ENCODE measurements around the gene AGPAT3.

AGPAT3 gene

GRCh38 chr21:43974791-43975468 lies 109.9 kb downstream of the AGPAT3 start:
- DNase-seq (ENCODE audit: low read depth in 2 of 2), result no peak

- peak; percentile 68 to 79 for DNase-seq (ENCODE audit: low read depth in 2 of 2)
These were observed 110.6 kb downstream of the AGPAT3 start for GRCh38 chr21:43975469-43976098.

GRCh38 chr21:43976661-43977060 lies 111.6 kb downstream of the AGPAT3 start:
- DNase-seq (ENCODE audit: low read depth in 2 of 2), result no peak

DNA sequence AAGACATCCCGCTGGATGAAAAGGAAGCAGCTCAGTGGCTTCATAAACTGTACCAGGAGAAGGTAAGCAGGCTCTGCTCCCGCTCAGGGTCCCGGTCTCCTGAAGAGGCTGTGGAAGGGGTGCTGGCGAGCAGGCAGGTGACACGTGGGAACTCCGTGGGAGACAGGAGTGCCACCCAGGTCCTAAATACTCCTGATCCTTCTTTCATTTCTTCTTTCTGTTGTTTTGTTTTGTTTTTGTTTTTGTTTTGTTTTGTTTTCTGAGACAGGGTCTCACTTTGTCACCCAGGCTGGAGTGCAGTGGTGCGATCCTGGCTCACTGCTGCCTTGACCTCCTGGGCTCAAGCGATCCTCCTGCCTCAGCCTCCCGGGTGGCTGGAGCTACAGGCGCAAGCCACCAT lies 113.0 kb downstream of the AGPAT3 start:
- DNase-seq (ENCODE audit: low read depth in 2 of 2), result no peak

DNA sequence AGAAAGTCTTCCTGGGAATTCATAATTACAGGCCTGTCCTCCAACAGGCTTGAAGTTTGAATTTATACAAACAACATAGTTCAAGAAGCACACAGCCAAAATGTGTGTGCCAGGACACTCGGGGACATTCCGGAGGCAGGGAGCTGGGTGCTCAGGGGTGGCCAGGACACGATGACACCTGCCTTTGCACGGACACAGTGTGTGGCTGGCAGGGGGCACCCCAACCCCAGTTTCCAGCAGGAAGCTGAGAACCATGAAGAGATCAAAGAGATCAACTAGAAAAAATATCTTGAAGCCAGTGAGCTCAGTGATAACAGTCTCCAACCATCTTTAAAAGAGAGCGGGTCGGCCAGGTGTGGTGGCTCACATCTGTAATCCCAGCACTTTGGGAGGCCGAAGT lies 114.6 kb downstream of the AGPAT3 start:
- DNase-seq (ENCODE audit: low read depth in 2 of 2), result no peak

- no peak for DNase-seq (ENCODE audit: low read depth in 2 of 2)
These were observed 116.3 kb downstream of the AGPAT3 start for GRCh38 chr21:43981151-43981870.

DNA sequence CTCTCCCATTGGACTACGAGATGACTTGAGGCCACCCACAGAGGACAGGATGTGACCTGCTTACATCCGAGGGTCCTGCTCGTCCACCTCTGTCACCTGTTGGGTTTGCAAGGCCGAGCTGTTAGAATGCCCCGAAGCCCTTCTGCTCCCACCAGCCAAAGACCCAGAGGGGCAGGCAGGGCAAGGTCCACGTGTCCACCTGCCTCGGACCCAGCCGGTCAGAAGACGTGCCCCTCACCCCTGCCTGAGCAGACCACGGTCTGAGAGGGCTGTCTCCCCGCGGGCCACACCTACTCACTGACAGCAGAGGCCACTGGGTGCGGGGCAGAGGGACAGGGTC lies 116.8 kb downstream of the AGPAT3 start:
- DNase-seq (ENCODE audit: low read depth in 2 of 2), result no peak

- no peak for DNase-seq (ENCODE audit: low read depth in 2 of 2)
These were observed 117.6 kb downstream of the AGPAT3 start for GRCh38 chr21:43982489-43983078.

GRCh38 chr21:43983390-43983789 lies 118.4 kb downstream of the AGPAT3 start:
- no peak for DNase-seq (ENCODE audit: low read depth in 2 of 2)

GRCh38 chr21:43983860-43984420 lies 118.9 kb downstream of the AGPAT3 start:
- no peak for DNase-seq (ENCODE audit: low read depth in 2 of 2)

DNA sequence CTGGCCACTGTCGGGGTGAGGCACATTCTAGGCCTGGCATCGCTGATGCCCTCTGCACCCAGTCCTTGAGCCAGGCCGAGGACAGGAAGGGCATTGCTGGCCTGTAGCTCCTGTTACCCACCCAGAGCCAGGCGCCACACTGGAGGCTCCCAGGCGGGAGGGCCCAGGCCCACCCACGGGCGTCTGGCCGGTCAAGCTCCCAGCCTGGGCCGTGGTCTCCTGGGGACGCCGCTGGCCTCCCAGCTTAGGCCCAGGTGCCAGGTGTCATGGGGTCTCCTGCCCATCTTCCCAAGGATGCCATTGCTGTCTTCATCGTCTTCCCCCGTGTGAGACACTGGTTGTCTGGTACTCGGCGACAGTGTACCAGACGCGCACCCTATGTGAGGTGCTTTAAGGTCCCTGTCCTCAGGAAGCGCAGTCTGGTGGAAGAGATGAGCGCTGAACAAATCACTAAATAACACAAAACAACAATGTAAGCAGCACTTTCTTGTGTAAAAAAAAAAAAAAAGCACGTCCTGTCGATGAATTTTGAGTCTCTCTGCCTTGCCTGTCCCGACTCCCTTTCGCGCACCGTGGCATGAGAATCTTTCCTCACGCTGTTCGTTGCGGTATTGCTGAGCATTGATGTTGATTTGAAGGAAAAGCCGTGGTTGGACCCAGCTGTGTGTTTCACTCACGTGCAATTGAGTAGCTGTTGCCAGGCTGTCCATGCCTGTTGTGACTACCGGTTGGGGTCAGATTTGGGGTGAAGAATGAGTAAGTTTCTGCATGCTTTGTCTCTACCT lies 120.1 kb downstream of the AGPAT3 start:
- DNase-seq (ENCODE audit: low read depth in 2 of 2), result no peak

DNA sequence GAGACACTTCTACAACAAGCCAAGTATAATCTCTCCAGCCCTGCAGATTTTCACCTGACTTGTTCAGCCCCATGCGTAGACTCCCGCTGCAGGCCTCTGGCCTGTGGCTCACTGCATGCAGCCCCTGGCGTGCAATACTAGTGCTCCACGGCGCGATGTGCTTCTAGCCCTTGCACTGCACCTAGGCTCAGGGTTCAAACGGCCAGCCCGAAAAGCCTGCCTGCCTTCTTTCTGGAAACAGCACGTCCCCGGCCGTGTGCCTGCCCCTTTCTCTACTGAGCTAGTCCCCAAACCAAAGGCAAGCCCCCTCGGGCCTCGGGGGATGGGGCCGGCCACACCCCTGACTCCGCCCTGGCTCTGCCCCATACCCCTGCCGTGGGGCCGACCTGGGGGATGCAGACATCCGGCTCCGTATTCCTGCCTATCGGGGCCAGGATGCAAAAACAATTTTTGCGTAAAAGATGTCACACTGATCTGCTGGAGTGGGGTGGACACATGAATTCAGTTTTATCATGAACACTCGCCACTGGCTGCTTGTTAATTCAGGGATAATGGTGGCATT lies 120.7 kb downstream of the AGPAT3 start:
- DNase-seq (ENCODE audit: low read depth in 2 of 2), result no peak

DNA sequence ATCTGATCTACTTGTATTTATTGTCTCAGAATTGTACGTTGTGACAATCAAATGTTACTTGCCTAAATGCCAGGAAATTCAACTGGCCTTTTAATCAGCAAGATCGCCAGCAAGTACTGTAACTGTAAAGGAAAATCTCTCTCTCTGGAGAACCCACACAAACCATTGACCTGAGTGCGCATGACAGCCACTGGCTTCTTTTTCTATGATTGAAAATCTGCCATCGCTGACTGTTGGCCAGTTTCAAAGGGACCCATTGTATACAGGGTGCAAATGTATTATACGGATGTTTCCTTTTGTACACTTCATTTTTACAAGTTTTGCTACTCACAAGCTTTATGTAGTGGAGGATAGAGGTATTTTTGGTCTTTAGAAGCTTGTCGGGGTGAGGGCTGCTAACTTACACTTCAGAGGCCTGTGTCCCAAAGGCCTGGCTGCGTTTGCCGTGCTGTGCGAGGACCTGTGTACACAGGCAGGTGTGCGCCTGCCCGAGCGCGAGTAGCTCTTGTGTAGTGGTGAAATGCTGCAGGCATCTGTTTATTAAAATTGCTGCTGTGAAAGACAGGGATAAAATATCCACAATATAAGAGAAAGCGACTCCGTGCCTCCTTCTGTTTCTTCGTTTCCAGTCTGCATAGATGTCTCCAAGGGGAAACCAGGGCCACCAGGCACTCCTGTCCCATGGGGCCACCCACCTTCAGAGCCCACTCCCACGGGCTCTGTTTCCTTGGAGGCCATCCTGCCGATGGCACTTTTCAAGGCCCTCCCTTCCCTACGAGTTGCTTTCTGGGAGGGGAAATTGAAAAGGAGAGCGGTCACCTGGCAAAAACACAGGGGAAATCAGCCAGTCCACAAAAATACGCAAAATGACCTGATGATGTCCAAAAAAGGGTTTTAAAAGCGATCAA lies 121.8 kb downstream of the AGPAT3 start:
- no peak for DNase-seq (ENCODE audit: low read depth in 2 of 2)

DNA sequence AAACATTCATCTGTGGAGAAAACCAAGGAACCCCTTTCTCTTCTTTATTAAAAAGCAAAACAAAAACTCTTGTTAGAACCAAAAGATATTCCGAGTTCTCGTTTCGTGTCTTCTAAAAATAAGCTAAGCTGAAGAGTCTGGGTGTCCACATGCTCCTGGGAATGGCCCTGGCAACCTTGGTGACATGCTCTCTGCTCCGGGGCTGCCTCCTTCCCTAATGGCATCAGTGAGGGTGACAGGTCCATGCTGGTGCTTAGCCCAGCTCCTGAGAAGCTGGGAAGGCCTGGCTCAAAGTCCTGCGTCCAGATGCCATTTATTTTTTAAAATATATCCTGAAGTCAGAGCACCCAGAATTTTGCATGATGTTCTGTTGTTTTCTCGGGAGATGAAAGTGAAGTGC lies 122.5 kb downstream of the AGPAT3 start:
- no peak for DNase-seq (ENCODE audit: low read depth in 2 of 2)

DNA sequence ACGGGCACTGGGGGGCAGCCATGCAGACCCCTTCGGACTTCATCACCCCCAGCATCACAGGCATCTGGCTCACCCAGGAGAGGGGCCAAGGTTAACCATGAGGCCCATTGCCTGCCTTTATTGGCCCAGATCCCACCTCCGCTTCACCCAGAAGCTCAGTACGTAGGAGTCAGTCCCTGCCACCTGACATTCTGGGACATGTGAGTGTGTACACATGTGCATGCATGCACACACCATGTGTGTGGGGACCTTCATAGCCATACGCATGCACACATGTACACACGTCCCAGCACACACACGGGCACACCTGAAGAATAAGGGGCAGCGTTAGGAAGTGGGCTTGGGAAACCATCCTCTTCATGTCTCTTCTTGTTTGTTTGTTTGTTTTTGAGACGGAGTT lies 123.0 kb downstream of the AGPAT3 start:
- DNase-seq (ENCODE audit: low read depth in 2 of 2), result no peak

GRCh38 chr21:43988506-43989230 lies 123.6 kb downstream of the AGPAT3 start:
- DNase-seq (ENCODE audit: low read depth in 2 of 2), result no peak

DNA sequence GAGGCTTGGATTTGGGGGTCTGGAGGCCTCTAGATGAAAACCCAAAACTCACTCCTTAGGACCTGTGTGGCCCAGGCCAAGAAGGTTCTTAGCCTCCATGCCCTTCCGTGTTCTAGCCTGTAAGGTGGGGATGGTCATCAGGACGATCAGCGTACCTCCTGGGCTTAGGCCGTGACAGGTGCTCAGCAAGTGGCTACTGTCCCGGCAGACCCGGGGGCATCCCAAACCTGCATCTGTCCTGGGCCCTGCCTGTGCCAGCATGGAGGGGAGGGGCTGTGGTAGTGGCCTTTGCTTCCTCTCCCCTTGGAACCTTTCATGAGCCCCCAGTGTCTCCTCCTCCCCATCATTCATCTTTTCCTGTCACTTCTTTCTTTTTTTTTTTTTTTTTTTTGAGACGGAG lies 124.4 kb downstream of the AGPAT3 start:
- no peak for DNase-seq (ENCODE audit: low read depth in 2 of 2)

DNA sequence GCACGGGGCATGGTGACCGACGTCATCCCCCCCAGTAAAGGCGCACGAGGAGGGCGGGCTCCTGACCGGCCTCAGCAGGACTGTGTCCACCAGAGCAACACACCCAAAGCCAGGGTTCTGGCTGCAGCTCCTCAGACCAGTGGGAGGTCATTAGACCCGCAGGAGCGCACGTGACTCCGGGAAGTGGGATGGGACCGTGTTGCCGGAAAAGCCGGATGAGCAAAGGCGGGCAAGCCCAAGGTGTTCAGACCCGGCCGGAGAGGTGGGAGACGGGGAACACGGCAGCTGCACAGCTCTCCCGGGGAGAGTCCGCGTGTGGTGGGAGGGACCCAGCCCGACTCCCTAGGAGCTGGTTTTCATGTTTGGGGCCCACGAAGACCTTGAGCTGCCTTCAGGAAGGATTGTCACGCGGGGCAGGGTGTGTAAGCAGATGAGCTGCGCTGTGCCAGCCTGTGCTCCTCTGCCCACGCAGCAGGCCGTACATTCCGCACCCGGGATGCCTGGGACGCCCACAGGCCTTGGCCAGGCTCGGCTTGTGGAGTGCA lies 126.5 kb downstream of the AGPAT3 start:
- no peak for DNase-seq (ENCODE audit: low read depth in 2 of 2)

- no peak for DNase-seq (ENCODE audit: low read depth in 2 of 2)
These were observed 127.1 kb downstream of the AGPAT3 start for GRCh38 chr21:43992121-43992520.

All from stimulated activated CD8-positive, alpha-beta memory T cell treated with anti-CD3 and anti-CD28 coated beads, Interleukin-2, amount 100 ng/mL, for 48 hours (primary cell).